ENCODE results near the gene FOSL2.
A peak's percentile ranks its signal among the peaks of the same experiment; 100 is the strongest.

The FOSL2 gene

DNA sequence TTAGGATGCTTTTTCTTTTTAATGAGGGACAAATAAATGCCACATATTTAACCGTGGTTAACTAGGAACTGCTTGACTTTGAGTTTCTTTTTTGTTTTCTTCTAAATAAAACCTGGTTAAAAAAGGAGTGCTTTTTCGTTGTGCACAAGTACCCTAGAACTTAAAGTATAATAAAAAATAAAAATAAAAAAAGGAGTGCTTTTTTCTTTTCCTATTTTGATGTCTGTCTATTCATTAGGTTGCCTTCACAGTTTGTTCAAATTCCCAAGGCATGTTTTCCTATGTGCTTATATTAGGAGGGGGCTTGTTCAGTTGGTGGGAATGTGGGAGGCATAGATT, 4.4 kb downstream of the FOSL2 start:
- DNase-seq, result no peak

DNA sequence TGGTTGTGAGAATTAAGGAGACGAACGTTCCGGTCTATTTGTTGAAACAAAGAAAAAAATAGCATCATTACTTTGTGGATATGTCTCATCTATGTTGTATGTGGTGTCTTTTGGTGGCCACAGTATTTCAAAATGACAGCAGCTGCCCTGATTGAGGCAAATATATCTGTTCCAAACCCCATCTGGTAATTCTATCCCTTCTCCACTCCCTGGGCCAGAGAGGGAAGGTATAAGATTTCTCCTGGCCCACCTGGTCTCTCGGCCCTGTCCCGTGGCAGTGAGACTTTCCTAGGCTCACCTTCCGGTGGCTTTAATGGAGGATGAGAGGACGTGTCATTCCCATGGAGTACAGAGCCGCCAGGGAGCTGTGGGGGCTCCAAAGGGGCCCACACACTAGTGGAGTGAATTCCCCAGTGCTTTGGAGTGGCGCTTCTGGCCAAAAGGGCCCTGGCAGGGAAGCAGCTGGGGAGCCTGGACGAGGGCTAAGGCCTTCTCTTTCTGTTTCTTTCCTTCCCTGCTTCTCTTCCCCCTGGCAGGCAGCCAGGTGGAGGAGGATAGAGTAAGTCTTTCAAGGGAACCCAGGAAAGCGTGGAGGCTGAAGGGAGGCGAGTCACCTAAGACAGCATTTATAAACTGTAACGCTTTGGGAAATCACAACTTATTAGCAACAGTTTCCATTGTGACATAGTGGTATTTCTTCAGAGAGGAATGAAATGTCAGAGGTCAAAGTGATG, 5.6 kb downstream of the FOSL2 start:
- DNase-seq, result peak; percentile 68

DNA sequence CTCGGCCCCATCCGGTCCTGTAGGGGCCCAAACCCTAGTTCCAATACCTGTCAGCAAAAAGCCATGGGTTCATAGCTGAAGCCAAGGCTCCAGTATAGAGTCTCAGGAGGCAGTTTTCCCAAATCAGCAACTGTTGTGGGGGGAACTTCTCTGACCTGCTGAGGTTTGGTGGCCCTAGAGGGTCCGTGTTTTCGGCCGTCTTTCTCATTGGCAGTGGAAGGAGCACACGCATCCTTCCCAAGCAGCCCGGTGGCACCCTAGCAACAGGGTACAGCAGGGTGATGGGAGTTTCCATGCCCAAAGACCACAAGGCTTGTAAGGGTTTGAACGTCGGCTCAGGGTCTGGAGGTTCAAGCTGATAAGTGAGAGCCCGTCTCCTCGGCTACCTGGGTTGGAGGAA, 6.6 kb downstream of the FOSL2 start:
- no peak for DNase-seq

DNA sequence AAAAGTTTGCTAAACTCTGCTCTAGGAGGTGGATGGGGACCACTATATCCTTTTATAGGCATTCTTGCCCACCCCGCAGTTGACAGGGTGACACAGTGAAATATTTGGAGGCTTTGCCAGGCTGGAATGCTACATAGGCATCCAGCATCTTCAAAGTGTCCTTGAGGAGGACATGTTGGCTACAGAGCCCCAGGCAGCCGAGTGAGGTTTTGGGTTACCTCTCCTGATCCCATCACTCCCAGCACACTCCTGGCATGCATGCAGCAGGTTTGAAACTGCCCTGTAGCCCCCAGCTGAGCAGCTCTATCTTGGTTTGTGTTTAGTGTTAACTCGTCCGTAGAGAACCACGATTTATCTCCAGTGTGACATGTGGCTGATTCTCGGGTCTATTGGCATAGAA, 7.3 kb downstream of the FOSL2 start:
- no peak for DNase-seq

DNA sequence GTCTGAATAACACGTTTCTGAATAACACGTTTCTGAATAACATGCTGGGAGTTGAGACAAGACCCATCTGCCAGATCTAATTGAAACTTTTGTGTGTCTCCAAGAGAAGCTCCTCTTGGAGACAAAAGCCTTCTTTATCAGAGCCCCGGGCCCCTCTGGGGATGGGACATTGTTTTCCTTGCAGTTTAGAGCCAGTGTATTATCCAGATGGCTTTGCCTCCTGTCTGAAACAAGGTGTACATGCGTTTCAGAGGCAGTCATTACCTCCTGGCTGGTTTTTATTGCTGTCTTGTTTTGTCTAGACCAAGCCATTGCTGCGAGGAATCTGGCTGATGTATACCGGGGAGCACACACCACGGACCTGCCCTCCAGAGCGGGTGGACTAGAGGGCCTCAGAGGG, 7.8 kb downstream of the FOSL2 start:
- no peak for DNase-seq

DNA sequence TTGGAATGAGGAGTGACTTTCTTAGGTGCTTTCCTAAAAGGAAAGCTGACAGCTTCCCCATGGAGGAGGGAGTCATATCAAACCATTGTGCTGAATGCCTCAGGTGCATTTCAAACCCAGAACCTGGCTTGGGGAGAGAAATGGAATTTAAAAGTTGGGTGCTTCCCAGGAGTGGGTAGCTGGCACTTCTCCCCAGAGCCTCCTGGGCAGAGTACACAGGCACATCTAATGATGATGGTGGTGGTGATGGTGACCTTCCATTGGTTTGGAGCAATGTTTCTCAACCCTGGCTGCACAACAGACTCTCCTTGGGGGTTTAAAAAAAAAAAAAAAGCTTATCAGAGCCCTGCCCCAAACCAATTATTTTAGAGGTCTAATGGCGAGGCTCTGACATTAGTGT, 8.3 kb downstream of the FOSL2 start:
- DNase-seq, result no peak

DNA sequence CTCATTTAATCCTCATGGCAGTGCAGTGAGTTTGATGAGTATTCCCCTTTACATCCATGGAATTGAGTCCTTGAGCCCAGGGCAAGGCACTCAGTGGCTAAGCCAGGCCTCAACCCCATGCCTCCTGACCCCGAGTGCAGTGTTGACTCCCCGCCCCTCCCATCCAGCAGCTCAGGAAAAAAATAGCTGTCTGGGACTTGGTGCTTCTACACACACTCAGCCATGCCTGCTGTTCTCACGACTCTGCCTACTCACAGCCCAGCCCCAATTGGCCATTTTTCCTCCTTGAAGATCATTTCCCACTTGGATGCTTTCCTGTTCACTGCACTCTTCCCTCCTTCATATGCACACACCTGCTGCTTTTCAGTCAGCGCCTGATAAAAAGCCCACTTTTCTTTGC, 8.8 kb downstream of the FOSL2 start:
- DNase-seq, result no peak

DNA sequence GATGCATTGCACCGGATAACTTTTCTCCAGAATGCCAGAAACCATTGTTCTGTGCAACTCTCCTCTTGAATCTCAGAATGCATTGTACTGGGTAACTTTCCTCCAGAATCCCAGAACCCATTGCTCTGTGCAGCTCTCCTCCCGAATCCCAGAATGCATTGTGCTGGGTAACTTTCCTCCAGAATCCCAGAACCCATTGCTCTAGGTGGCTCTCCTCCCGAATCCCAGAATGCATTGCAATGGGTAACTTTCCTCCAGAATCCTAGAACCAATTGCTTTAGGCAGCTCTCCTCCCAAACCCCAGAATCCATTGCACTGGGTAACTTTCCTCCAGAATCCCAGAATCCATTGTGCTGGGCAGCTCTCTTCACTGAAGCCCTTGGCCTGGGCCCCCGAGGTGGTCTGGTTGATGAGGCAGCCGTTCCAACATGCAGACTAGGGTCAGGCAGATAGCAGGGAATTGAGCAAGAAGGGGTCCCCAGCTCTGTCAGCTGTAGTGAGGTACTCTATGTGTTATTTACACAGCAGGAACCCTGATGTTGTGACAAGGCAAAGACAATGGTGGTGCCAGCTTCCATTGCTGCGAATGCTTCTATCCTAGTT, 9.4 kb downstream of the FOSL2 start:
- DNase-seq, result no peak

DNA sequence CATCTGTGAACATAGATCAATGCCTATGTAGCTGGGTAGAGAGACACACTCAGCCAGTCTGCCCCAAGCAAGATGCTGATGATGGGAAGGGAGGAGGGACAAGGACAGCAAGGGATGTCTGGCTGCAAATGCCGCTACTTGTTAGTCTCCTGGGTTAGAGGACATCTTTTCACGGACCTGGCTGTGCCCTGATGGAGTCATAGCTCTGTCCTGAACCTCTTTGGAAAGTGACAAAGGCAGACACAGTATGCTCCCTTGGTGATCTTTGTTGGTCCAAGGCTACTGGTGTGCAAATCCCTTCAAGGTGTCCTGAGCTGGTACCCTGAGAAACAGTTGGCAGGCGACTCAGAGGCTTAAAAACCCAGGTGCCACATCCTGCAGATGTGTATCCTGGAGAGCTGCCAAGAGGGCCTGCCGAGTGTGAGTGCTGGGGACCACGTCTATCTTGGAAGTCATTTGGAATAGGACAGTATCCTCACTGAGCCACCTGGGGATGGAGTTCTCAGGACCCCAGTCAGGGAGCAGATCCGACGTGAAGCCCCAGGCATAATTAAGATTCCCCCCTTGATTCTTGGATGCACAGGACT, 10.8 kb downstream of the FOSL2 start:
- DNase-seq, result no peak

DNA sequence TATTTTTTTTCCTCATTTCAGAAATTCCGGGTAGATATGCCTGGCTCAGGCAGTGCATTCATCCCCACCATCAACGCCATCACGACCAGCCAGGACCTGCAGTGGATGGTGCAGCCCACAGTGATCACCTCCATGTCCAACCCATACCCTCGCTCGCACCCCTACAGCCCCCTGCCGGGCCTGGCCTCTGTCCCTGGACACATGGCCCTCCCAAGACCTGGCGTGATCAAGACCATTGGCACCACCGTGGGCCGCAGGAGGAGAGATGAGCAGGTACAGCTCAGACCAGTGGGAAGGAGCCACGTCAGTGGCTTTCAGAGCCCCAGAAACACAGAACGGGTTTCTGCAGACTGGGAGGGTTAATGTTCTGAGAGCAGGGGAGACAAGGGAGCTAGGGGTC, 11.4 kb downstream of the FOSL2 start:
- DNase-seq, result no peak

DNA sequence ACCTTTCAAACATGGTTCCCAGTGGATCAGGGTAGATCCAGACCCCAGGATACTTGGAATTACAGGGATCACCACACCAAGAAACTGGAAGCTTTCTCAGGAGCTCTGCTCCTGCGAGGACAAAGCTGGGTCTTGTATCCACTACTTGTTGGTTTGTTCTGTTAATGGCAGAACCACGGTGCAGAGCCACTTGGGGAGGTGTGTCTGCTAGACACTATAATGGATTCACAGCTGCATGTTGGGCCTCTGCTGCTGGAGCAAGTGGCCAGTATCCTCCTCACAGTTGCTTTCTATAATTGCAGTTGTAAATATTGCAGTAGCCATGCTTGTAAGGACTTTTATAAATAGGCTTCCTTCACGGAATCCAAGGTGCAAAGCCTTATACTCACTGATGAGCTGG, 12.9 kb downstream of the FOSL2 start:
- no peak for DNase-seq

DNA sequence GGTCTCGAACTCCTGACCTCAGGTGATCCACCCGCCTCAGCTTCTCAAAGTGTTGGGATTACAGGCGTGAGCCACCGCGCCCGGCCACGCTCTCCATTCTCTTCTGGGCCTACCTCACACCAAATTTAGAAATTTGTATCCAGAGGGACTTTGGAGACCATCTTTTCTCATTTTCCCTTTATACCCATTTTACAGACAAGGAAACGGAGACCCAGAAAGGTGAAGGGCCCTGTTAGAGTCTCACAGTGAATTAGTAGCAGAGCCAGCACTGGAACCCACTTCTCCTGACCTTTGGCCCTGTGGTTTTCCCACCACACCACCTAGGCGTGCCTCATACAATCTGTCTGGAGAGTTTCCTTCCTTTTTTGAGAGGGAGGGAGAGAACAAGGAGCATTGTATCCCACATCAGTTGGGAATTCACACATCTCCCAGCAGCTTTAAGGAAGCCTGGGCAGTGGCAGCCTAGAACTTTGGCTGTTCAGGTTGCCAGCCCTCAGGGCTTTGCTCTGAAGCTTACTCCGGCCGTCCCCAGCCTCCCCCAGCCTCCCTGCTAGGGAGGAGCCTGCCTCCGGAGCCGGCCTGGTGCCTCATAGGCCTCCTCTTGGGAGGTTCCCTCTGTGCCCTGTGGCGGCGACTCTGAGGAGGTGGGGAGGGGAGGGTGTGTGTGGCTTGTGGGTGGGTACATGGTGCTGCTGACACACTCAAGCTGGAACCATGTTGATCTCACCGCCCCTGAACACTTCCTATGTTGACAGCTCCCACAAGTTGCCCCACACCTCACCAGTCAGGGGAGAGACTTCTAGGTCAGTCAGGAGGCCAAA, 13.8 kb downstream of the FOSL2 start:
- DNase-seq, result no peak

DNA sequence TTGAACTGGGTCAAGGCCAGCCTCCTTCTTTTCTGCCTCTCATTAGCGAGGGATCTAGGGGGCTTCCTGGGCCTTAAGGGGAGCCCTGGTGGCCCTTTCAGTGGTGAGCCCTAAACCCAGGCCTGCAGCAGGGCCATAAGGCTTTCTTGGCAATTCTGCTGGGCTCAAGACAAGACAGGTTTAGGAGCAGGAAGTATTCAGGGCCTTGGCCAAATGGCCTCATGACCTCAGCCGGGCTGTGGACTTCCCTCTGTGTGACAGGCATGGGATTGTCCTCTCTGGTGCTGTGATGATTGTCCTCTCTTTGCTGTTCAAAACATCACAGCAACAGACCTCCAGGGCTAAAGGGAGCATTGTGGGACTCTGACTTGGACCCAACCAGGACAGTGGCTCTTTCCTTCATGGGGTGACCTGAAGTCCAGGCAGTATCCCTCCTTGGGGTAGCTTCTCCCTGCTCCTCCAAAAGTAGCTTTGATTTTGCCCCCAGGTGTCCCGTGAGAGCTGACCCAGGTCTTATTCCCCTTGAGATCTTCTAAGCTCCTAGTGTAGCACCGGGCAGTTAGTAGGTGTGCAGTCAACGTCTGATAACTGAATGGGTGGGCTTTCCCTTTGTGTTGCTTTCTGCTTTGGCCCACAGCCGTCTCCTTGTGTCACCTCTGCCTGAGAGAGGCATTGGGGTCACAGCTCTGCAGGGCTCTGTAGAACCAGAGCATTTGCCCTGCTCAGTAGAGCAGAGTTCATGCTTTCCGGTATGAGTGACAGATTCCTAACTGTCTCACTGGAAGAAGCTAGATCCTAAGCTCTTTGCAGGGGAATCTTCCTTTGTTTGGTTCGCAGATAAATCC, 14.7 kb downstream of the FOSL2 start:
- no peak for DNase-seq

DNA sequence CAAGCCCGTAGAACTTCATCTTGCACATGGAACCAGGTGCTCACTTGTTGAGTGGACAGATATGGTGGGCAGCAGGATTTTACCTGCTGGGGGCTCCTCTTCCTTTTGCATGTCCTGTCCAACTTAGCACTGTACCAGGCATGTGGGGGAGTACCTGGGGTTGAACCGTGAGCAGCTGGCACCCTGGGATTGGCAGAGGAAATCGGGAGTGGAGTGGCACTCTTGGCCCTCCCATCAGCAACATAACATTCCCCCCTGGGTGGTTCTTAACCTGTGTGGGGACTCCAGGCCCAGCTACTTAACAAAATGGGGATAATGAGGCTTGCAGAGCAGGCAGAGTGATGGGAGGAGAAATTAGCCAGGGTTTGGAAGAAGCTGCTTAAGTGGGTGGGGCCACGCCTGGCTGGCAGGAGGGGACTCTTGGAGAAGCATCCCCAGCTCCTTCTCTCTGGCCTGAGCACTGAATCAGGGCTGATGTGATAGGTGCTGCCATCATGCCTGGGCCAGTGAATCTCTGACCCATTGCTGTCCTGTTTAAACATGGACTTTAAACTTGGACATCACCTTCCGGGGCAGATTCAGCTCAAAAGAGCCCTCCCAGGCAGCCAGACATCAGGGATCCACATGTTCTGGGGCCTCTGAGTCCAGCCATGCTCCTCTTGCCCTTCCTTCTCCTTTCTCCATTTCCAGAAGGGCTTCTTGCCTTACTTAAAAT, 15.5 kb downstream of the FOSL2 start:
- DNase-seq, result no peak

DNA sequence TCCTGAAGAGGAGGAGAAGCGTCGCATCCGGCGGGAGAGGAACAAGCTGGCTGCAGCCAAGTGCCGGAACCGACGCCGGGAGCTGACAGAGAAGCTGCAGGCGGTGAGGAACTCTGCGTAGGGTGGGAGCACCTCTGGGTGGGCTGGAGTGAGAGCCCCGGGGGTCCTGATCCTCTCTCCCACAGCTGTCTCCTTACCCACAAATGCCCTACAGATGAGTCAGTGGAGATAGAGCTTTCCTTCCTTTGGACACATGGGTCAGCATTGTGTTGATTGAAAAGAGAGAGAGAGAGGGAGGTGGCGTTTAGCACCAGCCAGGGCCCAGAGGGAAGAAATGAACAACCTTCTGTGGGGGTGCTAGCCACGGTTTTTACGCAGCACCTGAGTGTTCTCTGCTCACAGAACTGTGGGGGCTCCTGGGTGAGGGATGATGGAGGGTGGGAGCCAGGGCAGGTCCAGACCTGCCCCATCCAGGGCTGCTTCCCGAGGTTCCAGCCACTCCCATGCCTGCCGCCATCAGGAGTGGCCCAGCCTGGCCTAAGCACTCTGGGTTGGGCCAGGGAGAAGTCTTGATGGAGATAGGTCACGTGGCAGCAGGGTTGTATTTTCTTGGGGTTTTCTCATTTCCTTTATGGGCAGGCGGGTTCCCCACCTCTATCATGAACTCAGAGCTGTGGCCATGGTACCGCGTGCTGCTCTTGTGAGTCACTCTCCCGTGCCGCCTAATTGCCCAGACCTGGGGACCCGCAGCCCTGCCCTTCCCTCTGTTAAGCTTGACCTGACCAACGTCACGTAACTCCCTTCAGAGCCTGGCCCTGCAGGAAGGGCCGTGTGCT, 16.3 kb downstream of the FOSL2 start:
- DNase-seq, result no peak

DNA sequence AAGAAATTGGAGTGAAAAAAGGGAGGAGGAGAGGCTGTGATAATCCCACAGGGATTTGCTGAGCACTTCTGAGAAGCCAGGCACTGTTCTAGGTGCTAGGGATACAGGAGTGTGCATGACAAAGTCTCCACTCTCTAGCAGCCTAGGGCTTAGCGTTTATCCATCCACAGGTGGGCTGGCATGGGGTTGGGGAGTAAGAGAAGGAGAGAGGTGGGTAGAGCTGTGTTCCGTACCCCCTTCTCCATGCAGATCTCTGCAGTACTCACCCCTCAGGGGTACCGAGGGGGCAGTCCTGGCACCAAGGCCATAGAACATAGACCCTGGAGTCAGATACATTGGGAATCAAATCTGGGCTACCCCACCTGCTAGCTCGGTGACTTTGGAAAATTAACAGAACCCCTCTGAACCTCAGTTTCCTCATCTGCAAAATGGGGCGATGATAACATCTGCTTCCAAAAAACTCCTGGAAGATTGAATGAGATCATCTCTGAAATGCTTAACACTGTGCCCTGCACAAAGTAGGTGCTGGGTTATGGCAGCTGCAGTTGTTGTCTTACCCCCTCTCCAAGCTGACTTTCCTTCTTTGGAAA, 18.6 kb downstream of the FOSL2 start:
- no peak for DNase-seq

DNA sequence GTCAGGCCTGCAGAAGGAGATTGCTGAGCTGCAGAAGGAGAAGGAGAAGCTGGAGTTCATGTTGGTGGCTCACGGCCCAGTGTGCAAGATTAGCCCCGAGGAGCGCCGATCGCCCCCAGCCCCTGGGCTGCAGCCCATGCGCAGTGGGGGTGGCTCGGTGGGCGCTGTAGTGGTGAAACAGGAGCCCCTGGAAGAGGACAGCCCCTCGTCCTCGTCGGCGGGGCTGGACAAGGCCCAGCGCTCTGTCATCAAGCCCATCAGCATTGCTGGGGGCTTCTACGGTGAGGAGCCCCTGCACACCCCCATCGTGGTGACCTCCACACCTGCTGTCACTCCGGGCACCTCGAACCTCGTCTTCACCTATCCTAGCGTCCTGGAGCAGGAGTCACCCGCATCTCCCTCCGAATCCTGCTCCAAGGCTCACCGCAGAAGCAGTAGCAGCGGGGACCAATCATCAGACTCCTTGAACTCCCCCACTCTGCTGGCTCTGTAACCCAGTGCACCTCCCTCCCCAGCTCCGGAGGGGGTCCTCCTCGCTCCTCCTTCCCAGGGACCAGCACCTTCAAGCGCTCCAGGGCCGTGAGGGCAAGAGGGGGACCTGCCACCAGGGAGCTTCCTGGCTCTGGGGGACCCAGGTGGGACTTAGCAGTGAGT, 19.4 kb downstream of the FOSL2 start:
- no peak for DNase-seq

DNA sequence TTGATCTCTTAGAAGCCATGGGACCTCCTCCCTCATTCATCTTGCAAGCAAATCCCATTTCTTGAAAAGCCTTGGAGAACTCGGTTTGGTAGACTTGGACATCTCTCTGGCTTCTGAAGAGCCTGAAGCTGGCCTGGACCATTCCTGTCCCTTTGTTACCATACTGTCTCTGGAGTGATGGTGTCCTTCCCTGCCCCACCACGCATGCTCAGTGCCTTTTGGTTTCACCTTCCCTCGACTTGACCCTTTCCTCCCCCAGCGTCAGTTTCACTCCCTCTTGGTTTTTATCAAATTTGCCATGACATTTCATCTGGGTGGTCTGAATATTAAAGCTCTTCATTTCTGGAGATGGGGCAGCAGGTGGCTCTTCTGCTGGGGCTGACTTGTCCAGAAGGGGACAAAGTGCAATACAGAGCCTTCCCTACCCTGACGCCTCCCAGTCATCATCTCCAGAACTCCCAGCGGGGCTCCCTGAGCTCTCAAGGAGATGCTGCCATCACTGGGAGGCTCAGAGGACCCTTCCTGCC, 20.0 kb downstream of the FOSL2 start:
- DNase-seq, result no peak

DNA sequence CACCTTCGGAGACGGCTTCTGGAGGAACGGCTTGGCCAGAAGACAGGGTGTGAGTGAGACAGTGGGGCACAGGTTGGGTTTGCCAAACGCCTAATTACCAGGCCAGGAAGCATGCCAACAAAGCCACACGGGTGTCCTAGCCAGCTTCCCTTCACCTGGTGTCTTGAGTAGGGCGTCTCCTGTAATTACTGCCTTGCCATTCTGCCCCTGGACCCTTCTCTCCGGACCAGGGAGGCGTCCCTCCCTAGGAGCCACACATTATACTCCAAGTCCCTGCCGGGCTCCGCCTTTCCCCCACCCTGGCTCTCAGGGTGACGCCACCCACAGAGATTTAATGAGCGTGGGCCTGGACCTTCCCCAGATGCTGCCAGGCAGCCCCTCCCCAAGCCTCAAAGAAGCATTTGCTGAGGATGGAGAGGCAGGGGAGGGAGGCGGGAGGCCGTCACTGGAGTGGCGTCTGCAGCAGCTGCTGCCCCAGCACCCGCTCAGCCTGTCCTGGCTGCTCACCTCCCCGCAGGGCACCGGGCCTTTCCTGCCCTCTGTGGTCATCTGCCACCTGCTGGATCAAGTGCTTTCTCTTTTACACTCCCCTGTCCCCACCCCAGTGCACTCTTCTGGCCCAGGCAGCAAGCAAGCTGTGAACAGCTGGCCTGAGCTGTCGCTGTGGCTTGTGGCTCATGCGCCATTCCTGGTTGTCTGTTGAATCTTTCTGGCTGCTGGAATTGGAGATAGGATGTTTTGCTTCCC, 20.7 kb downstream of the FOSL2 start:
- DNase-seq, result no peak
